GM19035 (cell line): ENCODE data around the gene EFNB2.

Experiments
- ATAC-seq: cut with Tn5 transposase; IDR thresholded peaks from one replicate; pipeline ENCODE4 v1.9.1; 2021; ENCODE audit not compliant: unreplicated experiment

The EFNB2 gene

DNA sequence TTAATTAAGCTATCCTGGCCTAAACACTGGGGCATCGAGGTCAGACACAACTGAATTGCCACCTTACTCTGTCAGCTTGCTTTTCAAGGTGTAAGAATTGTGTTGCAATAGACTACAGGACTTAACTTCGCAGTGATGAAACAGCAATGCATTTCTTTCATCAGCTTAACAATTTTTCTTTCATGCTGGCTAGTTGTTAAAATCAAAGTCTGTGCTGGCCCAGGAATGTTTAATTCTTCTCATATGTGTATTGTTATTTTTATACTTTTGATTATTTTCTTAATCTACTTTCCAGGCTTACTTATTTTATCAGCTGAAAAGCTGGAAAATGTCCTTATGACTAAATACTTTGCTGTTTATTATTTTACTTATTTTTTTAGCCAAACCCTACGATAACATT lies 79.7 kb downstream of the EFNB2 start:
- ATAC-seq = no peak

DNA sequence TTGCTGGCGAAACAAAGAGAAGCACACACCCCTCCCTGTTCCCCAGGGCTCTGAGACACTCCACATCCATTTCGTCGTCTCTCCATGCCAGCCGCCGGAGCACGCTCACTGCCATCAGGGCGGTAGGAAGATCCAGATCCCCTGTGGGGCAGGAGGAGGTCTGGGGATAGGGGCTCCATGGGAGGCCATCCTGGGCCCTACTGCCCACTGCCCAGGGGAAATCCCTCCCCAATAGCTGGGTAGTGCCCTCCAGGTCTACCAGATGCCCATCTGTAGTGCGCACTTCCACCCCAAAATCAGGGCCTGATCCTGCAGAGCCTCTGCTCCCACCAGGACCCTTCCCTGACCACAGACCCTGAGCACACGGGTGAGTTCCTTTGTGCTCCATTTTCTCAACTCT lies 80.3 kb downstream of the EFNB2 start:
- ATAC-seq = no peak

DNA sequence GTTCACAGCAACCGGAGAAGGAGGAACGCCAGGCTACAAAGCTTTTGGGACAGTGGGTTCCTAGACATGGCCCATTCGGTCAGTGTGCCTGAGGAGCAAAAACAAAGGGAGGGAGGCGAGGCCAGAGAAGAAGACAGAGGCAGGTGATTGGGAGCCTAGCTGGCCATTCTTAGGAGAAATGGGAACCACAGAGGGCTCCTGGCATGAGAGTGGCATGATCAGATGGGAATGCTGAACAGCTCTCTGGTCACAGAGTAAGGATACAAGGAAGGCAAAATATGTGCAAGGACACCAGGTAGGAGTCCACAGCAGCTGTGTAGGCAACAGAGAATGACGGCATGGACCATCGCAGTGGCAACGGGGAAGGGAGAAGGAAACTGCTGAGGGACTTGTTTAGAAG lies 82.4 kb downstream of the EFNB2 start:
- no peak for ATAC-seq

GRCh38 chr13:106450991-106451390 lies 84.5 kb downstream of the EFNB2 start:
- ATAC-seq = no peak

DNA sequence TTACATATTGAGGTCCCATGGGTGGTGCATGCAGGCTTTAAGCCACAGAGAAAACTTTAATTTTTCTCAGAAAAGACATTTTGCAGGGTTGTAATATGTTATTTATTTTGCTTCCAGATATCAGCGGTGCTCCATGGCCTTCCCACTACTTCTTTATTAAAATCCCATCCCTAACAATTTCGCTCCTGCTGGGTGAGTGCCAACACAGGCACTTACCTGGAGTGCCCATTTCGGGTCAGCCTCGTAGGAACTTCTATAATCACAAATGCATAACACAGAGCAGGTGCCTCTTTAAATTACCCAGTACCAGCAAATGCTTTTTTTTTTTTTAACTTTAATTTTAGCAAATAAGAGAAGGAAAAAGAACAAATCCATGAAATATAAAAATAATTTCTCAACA lies 86.4 kb downstream of the EFNB2 start:
- no peak for ATAC-seq

DNA sequence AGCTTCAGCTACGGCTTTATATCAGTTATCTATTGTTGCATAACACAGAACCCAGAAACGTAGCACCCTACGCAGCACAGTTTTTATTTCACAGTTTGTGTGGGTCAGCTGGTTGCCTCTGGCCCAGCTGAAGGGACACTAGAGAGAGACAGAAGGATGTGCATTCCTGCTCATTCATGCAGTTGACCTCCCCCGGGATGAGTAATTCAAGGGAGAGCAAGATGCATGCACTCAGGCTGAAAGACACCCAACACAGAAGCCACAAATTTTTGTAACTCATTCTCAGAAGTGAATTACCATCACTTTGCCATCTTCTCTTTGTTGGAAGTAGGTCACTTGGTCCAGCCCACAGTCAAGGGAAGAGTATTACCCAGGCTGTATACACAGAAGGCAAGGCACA lies 89.5 kb downstream of the EFNB2 start:
- no peak for ATAC-seq

DNA sequence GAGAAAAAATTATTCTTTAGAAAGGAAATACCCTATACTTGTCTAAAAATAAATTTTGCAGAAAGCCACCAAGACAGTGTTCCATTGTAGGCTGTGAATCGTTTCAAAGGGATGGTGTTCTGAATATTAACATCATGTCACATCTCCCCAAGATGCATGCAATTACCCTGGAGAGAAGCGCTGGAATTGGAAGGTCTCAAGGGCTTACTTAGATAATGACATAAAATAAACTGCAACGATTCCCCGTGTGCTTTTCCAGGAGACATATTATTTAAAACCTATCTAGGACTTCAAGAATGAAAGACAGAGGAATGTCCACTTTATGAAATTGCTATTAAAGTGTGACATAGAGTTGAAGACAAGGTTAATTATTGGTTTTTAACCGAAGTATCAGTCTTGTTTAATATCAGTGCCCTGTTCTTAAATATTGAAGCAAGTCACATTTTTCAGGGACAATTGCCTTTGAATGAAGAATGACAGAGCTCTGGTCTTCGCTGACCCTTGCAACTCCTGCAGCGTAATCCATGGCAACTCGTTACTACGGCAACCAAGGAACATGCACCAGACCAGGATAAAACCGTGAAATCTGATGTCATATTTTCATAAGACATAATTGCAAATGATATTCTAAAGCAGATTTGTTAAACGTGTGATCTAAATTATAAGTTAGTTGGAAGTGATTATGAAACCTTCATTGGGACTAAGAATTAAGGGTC lies 91.7 kb downstream of the EFNB2 start:
- ATAC-seq = no peak

GRCh38 chr13:106440866-106441265 lies 94.6 kb downstream of the EFNB2 start:
- no peak for ATAC-seq
